Vagina (tissue), 2 donors: ENCODE results near the gene GPR156. TPM values are rescaled to one million over a fixed set of nuclear protein-coding genes. Genes with fewer than 3 reads are reported as not detected.

Experiments used
- DNase-seq, 2 donors: peaks; one replicate each; pipeline ENCODE4 v3.0.0-alpha.2; 2017; ENCODE audit errors: extremely low spot score in 2 of 2
- H3K27ac ChIP-seq: fragments of 200-600 bp; sonication (generic); one replicate; pipeline ENCODE4 v1.5.1; 2019
- H3K27me3 ChIP-seq: fragments of 200-600 bp; sonication (generic); one replicate; pipeline ENCODE4 v1.5.1; 2019
- H3K36me3 ChIP-seq, 2 donors: fragments of 200-600 bp; sonication (generic); one replicate each; pipeline ENCODE4 v1.5.1; 2017 to 2019
- H3K4me1 ChIP-seq: fragments of 200-600 bp; sonication (generic); one replicate; pipeline ENCODE4 v1.5.1; 2019
- H3K4me3 ChIP-seq, 2 donors: fragments of 200-600 bp; sonication (generic); 1 replicate in 1 of 2; 2 replicates in 1 of 2; pipeline ENCODE4 v1.5.1; 2016 to 2019
- H3K9me3 ChIP-seq: fragments of 200-600 bp; sonication (generic); one replicate; pipeline ENCODE4 v1.5.1; 2019
- CTCF ChIP-seq, 3 experiments: fragments of 450-650 bp in 2 of 3; fragments of 200-600 bp in 1 of 3; sonication (generic) in 1 of 3; IDR thresholded peaks; one replicate each; pipeline ENCODE4 v1.5.1; 2017 to 2019; ENCODE audit warnings: antibody characterized with exemption in 3 of 3, mild to moderate bottlenecking in 2 of 3, moderate library complexity in 2 of 3
- POLR2A ChIP-seq, 2 donors: fragments of 450-650 bp; IDR thresholded peaks; one replicate each; pipeline ENCODE4 v1.6.1; 2017; ENCODE audit warnings: antibody characterized with exemption in 2 of 2, mild to moderate bottlenecking in 2 of 2, moderate library complexity in 2 of 2
- POLR2AphosphoS5 ChIP-seq, 2 donors: sonication (generic); formaldehyde crosslinking; IDR thresholded peaks; one replicate each; pipeline ENCODE4 v1.9.0; 2017; ENCODE audit warnings: antibody characterized with exemption in 2 of 2, mild to moderate bottlenecking in 2 of 2, low read depth in 1 of 2; ENCODE audit not compliant: insufficient read depth in 1 of 2
- intact Hi-C: fragments of 100-400 bp; cut with DNase I; formaldehyde crosslinking; loops from one replicate; pipeline ENCODE4 v1.15.1; 2023
- small RNA-seq: library from RNA; depleted of rRNA; stranded (forward); fragments of <200 nt; gene quantifications from one replicate; pipeline ENCODE3, GENCODE V24; 2016
- total RNA-seq: library from RNA; depleted of rRNA; stranded (reverse); fragments of >200 nt; gene quantifications from one replicate; pipeline ENCODE4 v1.2.3, GENCODE V29; 2016

GPR156 gene
- total RNA-seq, 1 donor from 2014 or later = not detected

GRCh38 chr3:120129051-120129450 is 156.0 kb downstream of the GPR156 start:
- DNase-seq = no peak
- Histone ChIP-seq H3K9me3 (no peaks in the 10 kb centered on the region), H3K27me3 (no peaks in the 10 kb centered on the region), H3K36me3 (no peaks in the 10 kb centered on the region), H3K4me3 (no peak overlapping the region), H3K4me1 (no peaks in the 10 kb centered on the region), H3K27ac (no peak overlapping the region)
- intact Hi-C loops = no loop called here
- no peak for TF ChIP-seq POLR2A (IDR thresholded peaks at IDR 0.05)
- TF ChIP-seq CTCF (IDR thresholded peaks at IDR 0.05) = no peak
- no peak for TF ChIP-seq POLR2AphosphoS5 (IDR thresholded peaks at IDR 0.05; ENCODE audit: insufficient read depth in 1 of 2, low read depth in 1 of 2)

DNA sequence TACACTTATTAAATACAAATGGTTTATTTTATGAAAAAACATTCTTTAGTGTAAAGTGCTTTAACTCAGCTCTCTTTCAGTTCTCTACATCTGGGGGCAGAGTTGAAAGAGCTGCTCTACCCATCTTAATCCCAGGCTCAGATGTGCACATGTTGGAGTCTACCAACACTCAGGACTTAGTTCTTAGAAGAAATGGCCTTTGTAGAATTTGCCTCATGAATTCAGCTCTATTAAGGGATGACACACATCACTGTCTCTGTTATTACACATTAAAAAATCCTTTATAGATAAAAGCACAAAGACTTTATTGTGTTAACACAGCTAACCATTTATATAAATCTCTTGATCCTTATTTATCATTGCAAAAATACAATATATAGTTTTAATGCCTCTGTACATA is 159.0 kb downstream of the GPR156 start:
- no peaks in the 10 kb centered on the region for H3K9me3 ChIP-seq
- H3K36me3 ChIP-seq = no peaks in the 10 kb centered on the region
- intact Hi-C loops = no loop called here
- H3K4me3 ChIP-seq = no peak overlapping the region
- no peaks in the 10 kb centered on the region for H3K27me3 ChIP-seq
- H3K27ac ChIP-seq = no peak overlapping the region
- H3K4me1 ChIP-seq = no peaks in the 10 kb centered on the region
- no peak for DNase-seq
- no peak for TF ChIP-seq POLR2A (IDR thresholded peaks at IDR 0.05)
- TF ChIP-seq POLR2AphosphoS5 (IDR thresholded peaks at IDR 0.05; ENCODE audit: insufficient read depth in 1 of 2, low read depth in 1 of 2) = no peak
- TF ChIP-seq CTCF (IDR thresholded peaks at IDR 0.05) = no peak

GRCh38 chr3:120119846-120120510 is 165.0 kb downstream of the GPR156 start:
- DNase-seq = no peak
- H3K27ac ChIP-seq = no peak overlapping the region
- intact Hi-C loops = no loop called here
- H3K27me3 ChIP-seq = no peaks in the 10 kb centered on the region
- no peak for TF ChIP-seq POLR2A (IDR thresholded peaks at IDR 0.05)
- TF ChIP-seq POLR2AphosphoS5 (IDR thresholded peaks at IDR 0.05; ENCODE audit: insufficient read depth in 1 of 2, low read depth in 1 of 2) = no peak
- TF ChIP-seq CTCF (IDR thresholded peaks at IDR 0.05) = no peak
- no peaks in the 10 kb centered on the region for H3K4me1 ChIP-seq
- no peak overlapping the region for H3K4me3 ChIP-seq
- H3K9me3 ChIP-seq = no peaks in the 10 kb centered on the region
- H3K36me3 ChIP-seq = no peaks in the 10 kb centered on the region

Small RNA genes within 50 kb of the gene (small RNA-seq; reads per million reads assigned to genes)
- gene RF00019 = not detected
- not detected for gene RN7SL397P

Other genes starting within 250 kb of the GPR156 start
- gene GSK3B, start 190.8 kb downstream of the GPR156 start, total RNA-seq = 20.6 TPM
- gene LRRC58, start 64.1 kb upstream of the GPR156 start, total RNA-seq = 25.0 TPM
- gene FSTL1, start 165.8 kb upstream of the GPR156 start, total RNA-seq = 387 TPM